Middle frontal gyrus (tissue), 1 donor: Measurements from ENCODE around the gene ADH1B.
"Not testable (repeated sequence)": the region's sequence is repeated elsewhere in the genome, so short reads cannot be mapped to it uniquely, and the experiment has no call there.

Experiments used
- DNase-seq: peaks from one replicate; pipeline ENCODE4 v3.0.0-alpha.2; 2015; ENCODE audit warnings: low spot score; ENCODE audit errors: extremely low spot score

ADH1B gene

DNA sequence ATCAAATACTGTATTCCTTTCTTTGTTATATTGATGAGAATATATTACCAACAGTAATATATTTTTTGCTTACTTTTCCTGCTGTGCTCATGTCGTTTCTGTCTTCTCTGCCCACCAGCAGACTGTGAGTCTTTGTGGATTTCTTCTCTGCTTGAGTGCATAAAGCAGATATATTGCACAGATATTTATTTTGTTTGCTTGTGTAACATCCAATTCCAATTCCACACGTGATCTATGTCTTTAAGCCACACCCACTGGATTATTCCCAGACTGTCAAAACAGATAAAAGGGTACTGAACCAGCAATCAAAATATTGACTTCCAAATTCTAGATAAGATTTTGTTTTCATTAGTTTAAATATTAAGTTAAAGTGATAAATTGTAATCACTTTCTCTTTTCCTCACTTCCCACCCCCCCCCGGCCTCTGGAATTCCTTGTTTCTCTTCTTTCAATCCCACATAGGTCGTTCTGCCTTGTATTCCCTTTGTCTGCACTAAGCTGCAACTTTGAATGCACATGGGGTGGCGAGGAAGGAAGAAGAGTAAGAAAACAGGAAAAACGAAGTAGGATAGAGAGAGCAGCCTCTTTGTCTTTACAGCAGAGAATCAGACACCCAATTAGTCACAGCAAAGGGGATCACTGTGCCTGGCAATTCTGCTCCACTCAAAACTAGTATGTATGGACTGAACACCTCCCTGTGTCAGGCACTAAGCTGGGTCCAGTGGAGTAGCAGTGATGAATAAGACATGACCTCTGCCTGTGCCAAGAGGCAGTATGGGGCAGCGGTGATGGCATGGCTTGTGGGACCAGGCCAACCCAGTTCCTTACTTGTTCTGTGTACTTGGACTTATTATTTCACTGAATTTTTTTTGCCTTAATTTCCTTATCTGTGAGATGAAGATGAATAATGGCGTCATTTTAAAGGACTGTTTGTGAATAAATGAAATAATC is at the start of gene ADH1B:
Gene ADH1B (minus strand): TSS at position 161 of the 951 bp plus-strand sequence. CDS start 70 bp downstream, at position 91.
- no peak for DNase-seq

DNA sequence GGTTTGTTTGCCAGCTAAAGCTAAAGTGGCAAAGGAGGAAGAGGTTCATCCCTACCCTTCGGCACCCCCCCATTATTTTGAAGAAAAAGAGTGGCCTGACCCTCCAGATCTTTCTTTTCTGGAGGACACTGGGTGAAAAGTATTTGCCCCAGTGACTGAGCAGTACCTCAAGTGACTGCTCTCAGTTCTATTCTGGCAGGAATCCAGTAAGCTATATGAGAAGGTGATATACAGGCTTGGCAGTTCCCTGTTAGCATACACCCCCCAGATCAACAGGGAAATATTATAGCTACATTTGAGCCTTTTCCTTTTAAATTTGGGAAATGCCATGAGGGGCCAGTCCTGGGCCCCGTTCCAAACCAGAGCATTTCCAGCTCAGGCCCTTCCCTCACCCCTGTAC is 46.6 kb upstream of the ADH1B start:
- not testable (repeated sequence) for DNase-seq

DNA sequence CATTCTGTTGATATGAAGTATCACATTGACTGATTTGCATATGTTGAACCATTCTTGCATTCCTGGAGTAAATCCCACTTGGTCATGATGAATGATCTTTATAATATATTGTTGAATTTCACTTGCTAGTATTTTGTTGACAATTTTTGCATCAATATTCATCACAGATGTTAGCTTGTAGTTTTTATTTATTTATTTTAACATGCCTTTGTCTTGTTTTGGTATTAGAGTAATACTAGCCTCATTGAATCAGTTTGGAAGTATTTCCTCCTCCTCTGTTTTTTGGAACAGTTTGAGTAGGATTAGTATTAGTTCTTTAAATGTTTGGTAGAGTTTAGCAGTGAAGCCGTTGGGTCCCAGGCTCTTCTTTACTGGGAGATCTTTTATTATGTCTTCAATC is 45.3 kb upstream of the ADH1B start:
- no peak for DNase-seq

DNA sequence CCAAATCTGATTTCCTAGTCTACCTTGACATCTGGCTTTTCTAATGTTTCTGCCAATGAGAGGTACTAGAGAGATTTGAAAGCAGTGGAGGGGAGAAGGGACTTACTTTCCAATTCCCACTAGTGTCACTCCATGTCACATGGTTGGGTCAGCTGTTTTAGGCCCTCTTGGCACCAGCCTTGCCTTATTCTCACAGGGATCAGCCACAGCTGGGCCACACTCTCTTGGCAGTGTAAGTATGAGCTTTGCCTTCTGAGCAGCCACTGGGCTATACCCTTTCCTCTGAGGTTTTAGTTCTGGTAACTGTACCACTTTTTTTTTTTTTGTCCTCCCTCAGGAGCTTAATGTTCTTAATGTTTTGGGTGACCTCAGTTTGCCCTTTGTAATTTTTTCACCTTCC is 41.6 kb upstream of the ADH1B start:
- DNase-seq, result no peak

GRCh38 chr4:99361899-99362275 is 40.7 kb upstream of the ADH1B start:
- DNase-seq, result no peak

GRCh38 chr4:99361268-99361898 is 40.2 kb upstream of the ADH1B start:
- no peak for DNase-seq

DNA sequence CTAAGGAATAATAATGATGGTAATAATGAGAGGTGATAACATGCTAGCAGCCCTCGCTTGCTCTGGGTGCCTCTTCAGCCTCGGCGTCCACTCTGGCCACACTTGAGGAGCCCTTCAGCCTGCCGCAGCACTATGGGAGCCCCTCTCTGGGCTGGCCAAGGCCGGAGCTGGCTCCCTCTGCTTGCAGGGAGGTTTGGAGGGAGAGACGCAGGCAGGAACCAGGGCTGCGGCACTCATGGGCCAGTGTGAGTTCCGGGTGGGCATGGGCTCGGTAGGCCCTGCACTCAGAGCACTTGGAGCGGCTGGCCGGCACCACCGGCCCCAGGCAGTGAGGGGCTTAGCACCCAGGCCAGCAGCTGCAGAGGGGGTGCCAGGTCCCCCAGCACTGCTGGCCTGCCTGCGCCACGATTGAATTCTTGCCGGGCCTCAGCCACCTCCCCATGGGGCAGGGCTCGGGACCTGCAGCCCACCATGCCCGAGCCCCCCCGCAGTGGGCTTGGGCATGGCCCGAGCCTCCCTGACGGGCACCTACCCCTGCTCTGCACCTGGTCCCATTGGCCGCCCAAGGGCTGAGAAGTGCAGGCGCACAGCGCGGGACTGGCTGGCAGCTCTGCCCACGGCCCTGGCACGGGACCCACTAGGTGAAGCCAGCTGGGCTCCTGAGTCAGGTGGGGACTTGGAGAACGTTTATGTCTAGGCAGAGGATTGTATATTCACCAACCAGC is 38.4 kb upstream of the ADH1B start:
- DNase-seq, result no peak

DNA sequence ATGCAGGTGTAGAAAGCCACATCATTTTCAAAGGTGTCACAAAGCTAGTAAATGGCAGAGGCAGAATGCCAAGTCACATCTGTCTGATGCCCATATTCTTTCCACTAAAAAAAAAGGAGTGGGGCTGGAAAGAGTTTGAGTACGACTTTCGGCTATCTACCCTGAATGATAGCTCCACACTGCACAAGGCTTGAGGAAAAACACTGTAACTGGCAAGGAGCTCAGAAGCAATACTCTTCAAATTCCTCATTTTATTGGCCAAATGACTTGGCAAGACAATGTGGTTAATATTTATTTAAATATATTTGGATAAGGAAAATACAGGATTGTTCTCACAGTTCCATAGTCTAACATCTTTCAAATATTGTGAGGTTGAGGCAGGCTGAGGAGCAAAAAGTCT is 36.7 kb upstream of the ADH1B start:
- no peak for DNase-seq

GRCh38 chr4:99356992-99357391 is 35.8 kb upstream of the ADH1B start:
- no peak for DNase-seq

DNA sequence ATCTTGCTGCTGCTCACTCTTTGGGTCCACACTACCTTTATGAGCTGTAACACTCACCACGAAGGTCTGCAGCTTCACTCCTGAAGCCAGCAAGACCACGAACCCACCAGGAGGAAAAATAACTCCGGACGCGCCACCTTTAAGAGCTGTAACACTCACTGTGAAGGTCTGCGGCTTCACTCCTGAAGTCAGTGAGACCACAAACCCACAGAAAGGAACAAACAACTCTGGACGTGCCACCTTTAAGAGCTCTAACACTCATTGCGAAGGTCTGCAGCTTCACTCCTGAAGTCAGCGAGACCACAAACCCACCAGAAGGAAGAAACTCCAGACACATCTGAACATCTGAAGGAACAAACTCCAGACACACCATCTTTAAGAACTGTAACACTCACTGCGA is 34.9 kb upstream of the ADH1B start:
- not testable (repeated sequence) for DNase-seq

GRCh38 chr4:99352602-99353537 is 31.7 kb upstream of the ADH1B start, which contains the start of gene ADH1C:
Gene ADH1C (minus strand): TSS chr4:99352746. CDS start chr4:99352675, 71 bp downstream.
- no peak for DNase-seq

GRCh38 chr4:99351487-99351886 is 30.3 kb upstream of the ADH1B start:
- DNase-seq, result no peak

GRCh38 chr4:99349338-99349737 is 28.1 kb upstream of the ADH1B start:
- DNase-seq, result no peak

- not testable (repeated sequence) for DNase-seq
Observed at GRCh38 chr4:99342624-99343023, 21.4 kb upstream of the ADH1B start.

- DNase-seq, result no peak
Observed at GRCh38 chr4:99341426-99341825, 20.2 kb upstream of the ADH1B start.

- DNase-seq, result no peak
Observed at GRCh38 chr4:99339172-99339571, 18.0 kb upstream of the ADH1B start.

- no peak for DNase-seq
Observed at GRCh38 chr4:99336553-99336952, 15.4 kb upstream of the ADH1B start.

DNA sequence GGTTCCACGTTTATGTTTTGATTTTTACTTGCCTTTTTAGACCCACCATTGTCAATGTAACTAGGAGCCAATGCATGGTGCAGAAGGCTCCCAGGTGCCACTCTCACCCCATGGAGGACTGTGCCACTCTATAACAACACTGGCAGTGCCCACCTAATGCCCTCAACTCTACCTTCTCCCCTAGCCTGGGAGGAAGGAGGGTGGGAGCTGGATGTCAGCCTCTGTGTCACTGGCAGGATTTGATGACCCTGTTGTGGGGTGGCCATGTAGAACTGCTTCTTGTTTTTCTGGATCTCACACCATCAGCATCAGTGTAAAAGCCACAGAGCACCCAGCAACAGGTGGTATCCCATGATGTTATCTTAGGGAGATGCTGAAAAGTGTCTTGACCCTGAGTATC is 13.7 kb upstream of the ADH1B start:
- DNase-seq, result no peak

DNA sequence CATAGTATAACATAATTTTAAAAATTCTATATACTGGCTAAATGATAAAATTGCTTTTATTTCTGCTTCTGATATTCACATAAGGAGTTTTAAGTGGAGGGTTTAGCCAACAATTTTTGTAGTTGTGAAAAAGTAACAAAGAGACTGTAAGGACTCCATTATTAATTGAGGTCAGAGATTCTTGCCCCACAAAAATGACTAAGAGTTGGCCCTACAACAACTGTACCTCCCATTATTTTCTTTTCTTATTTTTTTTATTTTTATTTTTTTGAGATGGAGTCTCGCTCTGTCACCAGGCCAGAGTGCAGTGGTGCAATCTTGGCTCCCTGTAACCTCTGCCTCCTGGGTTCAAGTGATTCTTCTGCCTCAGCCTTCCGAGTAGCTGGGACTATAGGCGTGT is 9.4 kb upstream of the ADH1B start:
- DNase-seq, result no peak

DNA sequence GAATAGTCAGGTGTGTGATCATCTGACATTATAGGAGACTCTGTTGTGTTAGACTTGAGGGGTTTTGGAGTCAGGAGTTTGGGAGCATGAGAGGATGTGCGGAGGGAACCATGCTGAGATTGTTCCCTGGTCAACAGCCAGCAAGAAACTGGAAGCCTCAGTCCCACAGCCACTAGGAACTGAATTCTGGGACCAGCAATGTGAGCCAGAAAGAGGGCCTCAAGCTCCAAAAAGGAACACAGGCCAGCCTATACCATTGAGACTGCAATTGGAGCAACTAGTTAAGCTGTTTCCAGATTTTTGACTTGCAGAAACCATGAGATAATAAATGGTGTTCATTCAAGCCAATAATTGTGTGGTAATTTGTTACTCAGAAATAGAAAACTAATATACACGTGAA is 8.7 kb upstream of the ADH1B start:
- DNase-seq, result no peak

- DNase-seq, result no peak
Observed at GRCh38 chr4:99324979-99325378, 3.8 kb upstream of the ADH1B start.
